K562 (cell line): ENCODE measurements around the gene BBX. TPM values are rescaled to one million over a fixed set of nuclear protein-coding genes. Genes with fewer than 3 reads are reported as not detected.

Source experiments
- ATAC-seq: fragments of 200-7000 bp; cut with Tn5 transposase; 3 replicates; pipeline ENCODE4 v1.9.1; 2020; ENCODE audit warnings: moderate library complexity
- BruUV-seq: library from RNA; stranded (reverse); fragments of 400-500 nt; replicated peaks from 2 replicates; lab custom pipeline; 2021; lab: Mats Ljungman, UMichigan
- CTCF ChIA-PET: fragments of 300-600 bp; formaldehyde crosslinking; extraction: SDS; loops from one replicate; lab custom pipeline; 2021; ENCODE audit warnings: low intra/inter-chr PET ratio; lab: Yijun Ruan, JAX
- POLR2A ChIA-PET: fragments of 300-600, 350-650 bp; sonication (Branson Sonifier 250); formaldehyde crosslinking; extraction: SDS; loops from one replicate; lab custom pipeline; 2021; ENCODE audit warnings: antibody characterized with exemption, inconsistent platforms; lab: Yijun Ruan, JAX
- DNase-seq, 4 experiments: peaks; one replicate each; pipeline versions ENCODE4 v3.0.0 to v3.0.0-alpha.2; 2011 to 2018; ENCODE audit warnings: low spot score in 3 of 4, mixed read lengths in 3 of 4; ENCODE audit errors: extremely low read depth in 1 of 4
- FAIRE-seq: peaks from 2 replicates; lab custom pipeline; 2011; peaks lifted over from hg19 to GRCh38; lab: Jason Lieb, UNC
- H2AFZ ChIP-seq: 2 replicates; pipeline ENCODE4 v1.6.0; 2011; ENCODE audit warnings: low read depth, low read length, control low read depth, inconsistent platforms
- H3K27ac ChIP-seq: fragments of 200-600 bp; 3 replicates; pipeline ENCODE4 v1.8.0; 2011; ENCODE audit warnings: low read depth, mild to moderate bottlenecking, control low read depth, inconsistent platforms, low read length, moderate library complexity, mixed read lengths; ENCODE audit errors: extremely low read depth
- H3K27me3 ChIP-seq, 2 experiments: fragments of 300-600 bp in 1 of 2; 2 replicates in 1 of 2; 3 replicates in 1 of 2; pipeline versions ENCODE4 v1.6.0 to v1.8.0; 2011; ENCODE audit warnings: inconsistent platforms in 2 of 2, low read length in 2 of 2, mild to moderate bottlenecking in 1 of 2, mixed read lengths in 1 of 2, moderate library complexity in 1 of 2; ENCODE audit not compliant: control insufficient read depth in 2 of 2, insufficient read depth in 2 of 2
- H3K36me3 ChIP-seq: fragments of 300-600 bp; 3 replicates; pipeline ENCODE4 v1.8.0; 2011; ENCODE audit warnings: mild to moderate bottlenecking, low read length, inconsistent platforms; ENCODE audit not compliant: control insufficient read depth, insufficient read depth
- H3K4me1 ChIP-seq, 2 experiments: fragments of 200-600 bp in 1 of 2; replicated peaks in 1 of 2; 2 replicates in 1 of 2; 3 replicates in 1 of 2; pipeline versions ENCODE4 v1.5.1 to v1.8.0; 2011; ENCODE audit warnings: inconsistent platforms in 2 of 2, low read length in 2 of 2, mild to moderate bottlenecking in 1 of 2, mixed read lengths in 1 of 2, moderate library complexity in 1 of 2; ENCODE audit not compliant: control insufficient read depth in 2 of 2, insufficient read depth in 2 of 2
- H3K4me2 ChIP-seq: 2 replicates; pipeline ENCODE4 v1.6.1; 2011; ENCODE audit warnings: low read length, control low read depth, inconsistent platforms, mixed read lengths; ENCODE audit not compliant: insufficient read depth
- H3K4me3 ChIP-seq: fragments of 200-600 bp; sonication (generic), shearing (Covaris generic); 2 replicates; pipeline ENCODE4 v1.5.1; 2016; ENCODE audit warnings: control low read depth, inconsistent platforms
- H3K79me2 ChIP-seq: fragments of 200-600 bp; 3 replicates; pipeline ENCODE4 v1.8.0; 2011; ENCODE audit warnings: low read length, inconsistent platforms; ENCODE audit not compliant: control insufficient read depth, insufficient read depth
- H3K9ac ChIP-seq, 2 experiments: 2 replicates each; pipeline versions ENCODE4 v1.6.0 to v1.6.1; 2011; ENCODE audit warnings: low read depth in 2 of 2, low read length in 2 of 2, control low read depth in 1 of 2, inconsistent platforms in 1 of 2, mild to moderate bottlenecking in 1 of 2, mixed read lengths in 1 of 2; ENCODE audit not compliant: insufficient read depth in 1 of 2
- H3K9me1 ChIP-seq: one replicate; pipeline ENCODE4 v1.6.0; 2011; ENCODE audit warnings: inconsistent platforms, mild to moderate bottlenecking, low read length, moderate library complexity; ENCODE audit not compliant: control insufficient read depth, insufficient read depth
- H3K9me3 ChIP-seq: replicated peaks from 2 replicates; pipeline ENCODE4 v1.5.1; 2011; ENCODE audit warnings: low read depth, low read length, inconsistent platforms; ENCODE audit not compliant: control insufficient read depth, insufficient read depth
- H4K20me1 ChIP-seq: replicated peaks from 2 replicates; pipeline ENCODE4 v1.6.1; 2011; ENCODE audit warnings: low read length, inconsistent platforms, mixed read lengths; ENCODE audit not compliant: control insufficient read depth, insufficient read depth
- GTF2E2 ChIP-seq: fragments of 200-800 bp; sonication (Bioruptor generic); IDR thresholded peaks from 2 replicates; pipeline ENCODE4 v1.6.1; 2016; ENCODE audit warnings: missing genetic modification characterization, missing compliant biosample characterization
- KLF16 ChIP-seq: IDR thresholded peaks from 2 replicates; pipeline ENCODE4 v1.6.1; 2016; ENCODE audit warnings: antibody characterized with exemption
- MAFG ChIP-seq: fragments of 450-650 bp; conservative IDR thresholded peaks from 2 replicates; pipeline ENCODE4 v1.6.1; 2016; ENCODE audit warnings: missing genetic modification characterization, missing compliant biosample characterization
- MAFK ChIP-seq: IDR thresholded peaks from 2 replicates; pipeline ENCODE4 v1.6.1; 2011; ENCODE audit warnings: low read length, improper control_type of control experiment
- PTRF ChIP-seq: fragments of 450-650 bp; IDR thresholded peaks from 2 replicates; pipeline ENCODE4 v1.6.1; 2016; ENCODE audit warnings: mild to moderate bottlenecking, missing genetic modification characterization, missing compliant biosample characterization
- RAD21 ChIP-seq, 2 experiments: fragments of 250-450 bp in 1 of 2; fragments of 450-650 bp in 1 of 2; sonication (Bioruptor Pico) in 1 of 2; formaldehyde crosslinking in 1 of 2; IDR thresholded peaks in 1 of 2; conservative IDR thresholded peaks in 1 of 2; 2 replicates each; pipeline versions ENCODE4 v1.4.0 to v1.8.0; 2020 to 2022; ENCODE audit warnings: mild to moderate bottlenecking in 2 of 2, moderate library complexity in 1 of 2
- WHSC1 ChIP-seq: IDR thresholded peaks from one replicate; pipeline ENCODE4 v1.6.1; 2012; ENCODE audit warnings: low read length, control low read depth, inconsistent platforms
- WGBS: fragments of 100-300 bp; shearing (Covaris generic); methylation state at CpG from one replicate; pipeline ENCODE4 v1.1.6; 2016; ENCODE audit warnings: low coverage, mixed read lengths; ENCODE audit not compliant: insufficient coverage; ENCODE audit errors: missing lambda C conversion rate; 5-methylcytosine and 5-hydroxymethylcytosine counted together
- in situ Hi-C: fragments of 300-500 bp; cut with MboI; formaldehyde crosslinking; loops from 4 replicates; pipeline ENCODE4 v1.15.0; 2018; ENCODE audit warnings: inconsistent platforms, mixed read lengths
- intact Hi-C: fragments of 100-400 bp; cut with micrococcal nuclease; formaldehyde crosslinking; loops from 2 replicates; pipeline ENCODE4 v1.14.2; 2022
- polyA plus RNA-seq, 8 experiments: library from polyadenylated mRNA; depleted of rRNA in 4 of 8; stranded (reverse) in 5 of 8; unstranded in 3 of 8; fragments of >200 nt; fragmentation: Nextera tagmentation in 2 of 8; fragmentation: Illumina TruSeq in 1 of 8; extraction: Ambion mirVana in 2 of 8; extraction: Trizol in 1 of 8; gene quantifications; 2 replicates each; pipeline versions ENCODE4 v1.2.1 to v1.2.3, GENCODE V29; 2011 to 2014; ENCODE audit warnings: inconsistent platforms in 1 of 8, missing spikeins in 1 of 8
- total RNA-seq, 7 experiments: library from RNA; depleted of rRNA in 6 of 7; stranded (reverse); fragments of >200 nt in 6 of 7; fragmentation: Illumina TruSeq in 2 of 7; extraction: Trizol in 2 of 7; gene quantifications; 2 replicates each; pipeline versions ENCODE4 v1.2.1 to v1.2.3, GENCODE V29; 2011 to 2021; ENCODE audit warnings: low replicate concordance in 1 of 7
- TF ChIP-seq, protein P1 (sequence below), 2 experiments: fragments of 450-650 bp in 1 of 2; IDR thresholded peaks; 2 replicates each; pipeline ENCODE4 v1.6.1; 2011 to 2017; ENCODE audit warnings: low read depth in 2 of 2, antibody characterized with exemption in 1 of 2, borderline replicate concordance in 1 of 2, low read length in 1 of 2, mild to moderate bottlenecking in 1 of 2, mixed read lengths in 1 of 2; ENCODE audit not compliant: control insufficient read depth in 1 of 2
- TF ChIP-seq, protein P2 (sequence below), 3 experiments: IDR thresholded peaks in 2 of 3; conservative IDR thresholded peaks in 1 of 3; 2 replicates each; pipeline ENCODE4 v1.5.1; 2011 to 2012; ENCODE audit warnings: low read length in 3 of 3, mild to moderate bottlenecking in 3 of 3, control low read depth in 2 of 3, improper control_type of control experiment in 1 of 3, inconsistent platforms in 1 of 3, low read depth in 1 of 3, mixed read lengths in 1 of 3, moderate library complexity in 1 of 3; ENCODE audit not compliant: insufficient read depth in 2 of 3

Gene BBX
- total and polyA plus RNA-seq, 9 of the 15 experiments (the other 6 are each of a cell fraction or from before 2014, with no cell fraction given), result 4.9 to 19.5 (median 11.8) TPM

GRCh38 chr3:107740992-107741896, 218.5 kb downstream of the BBX start:
- in situ Hi-C loops (no loop called here), intact Hi-C loops (loop anchor here (5.0 kb wide), 2 partner anchors 64 to 504 kb away; no protein-coding TSS in a partner anchor)
- H3K4me1 ChIP-seq, result no peaks in the 10 kb centered on the region
- H3K9me3 ChIP-seq, result no peaks in the 10 kb centered on the region
- WGBS, result 34% methylated on average over 6 of the region's 6 CpGs
- H3K27me3 ChIP-seq, result no peaks in the 10 kb centered on the region
- no peak overlapping the region for H3K27ac ChIP-seq
- no peaks in the 10 kb centered on the region for H3K79me2 ChIP-seq
- no peak overlapping the region for H3K4me2 ChIP-seq
- no peak overlapping the region for H3K4me3 ChIP-seq
- ChIA-PET POLR2A (no interaction called here), CTCF (interaction anchor here (1.3 to 1.6 kb wide), 3 partner anchors 64 to 167 kb away, joined by 3 to 7 read pairs (median 6); no protein-coding TSS in a partner anchor)
- no peak for ATAC-seq
- H3K9me1 ChIP-seq, result no peaks in the 10 kb centered on the region
- H3K9ac ChIP-seq, result no peak overlapping the region
- FAIRE-seq, result no peak
- no peak overlapping the region for H2AFZ ChIP-seq
- DNase-seq, result peak in 1 of 4 experiments; percentile 3
- H4K20me1 ChIP-seq, result no peaks in the 10 kb centered on the region
- no TSS peak for BruUV-seq
- no peak for TF ChIP-seq WHSC1
- TF ChIP-seq MAFG (tag), result no peak
- no peak for TF ChIP-seq GTF2E2 (tag)
- TF ChIP-seq, protein P1, sequence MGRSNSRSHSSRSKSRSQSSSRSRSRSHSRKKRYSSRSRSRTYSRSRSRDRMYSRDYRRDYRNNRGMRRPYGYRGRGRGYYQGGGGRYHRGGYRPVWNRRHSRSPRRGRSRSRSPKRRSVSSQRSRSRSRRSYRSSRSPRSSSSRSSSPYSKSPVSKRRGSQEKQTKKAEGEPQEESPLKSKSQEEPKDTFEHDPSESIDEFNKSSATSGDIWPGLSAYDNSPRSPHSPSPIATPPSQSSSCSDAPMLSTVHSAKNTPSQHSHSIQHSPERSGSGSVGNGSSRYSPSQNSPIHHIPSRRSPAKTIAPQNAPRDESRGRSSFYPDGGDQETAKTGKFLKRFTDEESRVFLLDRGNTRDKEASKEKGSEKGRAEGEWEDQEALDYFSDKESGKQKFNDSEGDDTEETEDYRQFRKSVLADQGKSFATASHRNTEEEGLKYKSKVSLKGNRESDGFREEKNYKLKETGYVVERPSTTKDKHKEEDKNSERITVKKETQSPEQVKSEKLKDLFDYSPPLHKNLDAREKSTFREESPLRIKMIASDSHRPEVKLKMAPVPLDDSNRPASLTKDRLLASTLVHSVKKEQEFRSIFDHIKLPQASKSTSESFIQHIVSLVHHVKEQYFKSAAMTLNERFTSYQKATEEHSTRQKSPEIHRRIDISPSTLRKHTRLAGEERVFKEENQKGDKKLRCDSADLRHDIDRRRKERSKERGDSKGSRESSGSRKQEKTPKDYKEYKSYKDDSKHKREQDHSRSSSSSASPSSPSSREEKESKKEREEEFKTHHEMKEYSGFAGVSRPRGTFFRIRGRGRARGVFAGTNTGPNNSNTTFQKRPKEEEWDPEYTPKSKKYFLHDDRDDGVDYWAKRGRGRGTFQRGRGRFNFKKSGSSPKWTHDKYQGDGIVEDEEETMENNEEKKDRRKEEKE (IDR thresholded peaks at IDR 0.05; ENCODE audit: borderline replicate concordance in 1 of 2, control insufficient read depth in 1 of 2, low read depth in 2 of 2, low read length in 1 of 2), result no peak
- TF ChIP-seq KLF16, result 0 out of 2 replicates have a peak, but pooled peaks have one; percentile 6
- TF ChIP-seq RAD21 (CRISPR knock-in tag; conservative IDR thresholded peaks at IDR 0.05 in 1 of 2, IDR thresholded peaks at IDR 0.05 in 1 of 2), result peak; percentile 52 to 57
- no peak for TF ChIP-seq MAFK
- TF ChIP-seq, protein P2, sequence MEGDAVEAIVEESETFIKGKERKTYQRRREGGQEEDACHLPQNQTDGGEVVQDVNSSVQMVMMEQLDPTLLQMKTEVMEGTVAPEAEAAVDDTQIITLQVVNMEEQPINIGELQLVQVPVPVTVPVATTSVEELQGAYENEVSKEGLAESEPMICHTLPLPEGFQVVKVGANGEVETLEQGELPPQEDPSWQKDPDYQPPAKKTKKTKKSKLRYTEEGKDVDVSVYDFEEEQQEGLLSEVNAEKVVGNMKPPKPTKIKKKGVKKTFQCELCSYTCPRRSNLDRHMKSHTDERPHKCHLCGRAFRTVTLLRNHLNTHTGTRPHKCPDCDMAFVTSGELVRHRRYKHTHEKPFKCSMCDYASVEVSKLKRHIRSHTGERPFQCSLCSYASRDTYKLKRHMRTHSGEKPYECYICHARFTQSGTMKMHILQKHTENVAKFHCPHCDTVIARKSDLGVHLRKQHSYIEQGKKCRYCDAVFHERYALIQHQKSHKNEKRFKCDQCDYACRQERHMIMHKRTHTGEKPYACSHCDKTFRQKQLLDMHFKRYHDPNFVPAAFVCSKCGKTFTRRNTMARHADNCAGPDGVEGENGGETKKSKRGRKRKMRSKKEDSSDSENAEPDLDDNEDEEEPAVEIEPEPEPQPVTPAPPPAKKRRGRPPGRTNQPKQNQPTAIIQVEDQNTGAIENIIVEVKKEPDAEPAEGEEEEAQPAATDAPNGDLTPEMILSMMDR (IDR thresholded peaks at IDR 0.05 in 2 of 3, conservative IDR thresholded peaks at IDR 0.05 in 1 of 3; ENCODE audit: insufficient read depth in 2 of 3, low read depth in 1 of 3, low read length in 3 of 3), result peak in 2 of 3 experiments; percentile 18 to 57; a peak in 3 of 6 replicates
- TF ChIP-seq PTRF, result no peak
- H3K36me3 ChIP-seq, result no peaks in the 10 kb centered on the region; the same call in 2 of the 3 replicates
